ENCODE results near the gene ADRA1B.

The ADRA1B gene

GRCh38 chr5:159928122-159928909, 12.0 kb downstream of the ADRA1B start:
- no peak for DNase-seq (ENCODE audit: low read depth in 2 of 2)

- no peak for DNase-seq (ENCODE audit: low read depth in 2 of 2)
Measured at GRCh38 chr5:159929176-159929575, 12.9 kb downstream of the ADRA1B start.

- no peak for DNase-seq (ENCODE audit: low read depth in 2 of 2)
Measured at GRCh38 chr5:159933531-159934485, 17.5 kb downstream of the ADRA1B start.

GRCh38 chr5:159935946-159936345, 19.7 kb downstream of the ADRA1B start:
- no peak for DNase-seq (ENCODE audit: low read depth in 2 of 2)

- no peak for DNase-seq (ENCODE audit: low read depth in 2 of 2)
Measured at GRCh38 chr5:159936686-159937329, 20.5 kb downstream of the ADRA1B start.

- DNase-seq (ENCODE audit: low read depth in 2 of 2), result no peak
Measured at GRCh38 chr5:159937580-159937979, 21.3 kb downstream of the ADRA1B start.

GRCh38 chr5:159943326-159943725, 27.0 kb downstream of the ADRA1B start:
- no peak for DNase-seq (ENCODE audit: low read depth in 2 of 2)

GRCh38 chr5:159944056-159944600, 27.8 kb downstream of the ADRA1B start:
- no peak for DNase-seq (ENCODE audit: low read depth in 2 of 2)

- DNase-seq (ENCODE audit: low read depth in 2 of 2), result no peak
Measured at GRCh38 chr5:159945359-159945758, 29.1 kb downstream of the ADRA1B start.

- no peak for DNase-seq (ENCODE audit: low read depth in 2 of 2)
Measured at GRCh38 chr5:159947708-159948358, 31.6 kb downstream of the ADRA1B start.

- no peak for DNase-seq (ENCODE audit: low read depth in 2 of 2)
Measured at GRCh38 chr5:159951387-159951786, 35.1 kb downstream of the ADRA1B start.

GRCh38 chr5:159951834-159952233, 35.6 kb downstream of the ADRA1B start:
- DNase-seq (ENCODE audit: low read depth in 2 of 2), result no peak

- DNase-seq (ENCODE audit: low read depth in 2 of 2), result no peak
Measured at GRCh38 chr5:159953609-159954008, 37.3 kb downstream of the ADRA1B start.

GRCh38 chr5:159955056-159955624, 38.9 kb downstream of the ADRA1B start:
- DNase-seq (ENCODE audit: low read depth in 2 of 2), result no peak

GRCh38 chr5:159956074-159956473, 39.8 kb downstream of the ADRA1B start:
- DNase-seq (ENCODE audit: low read depth in 2 of 2), result no peak

- DNase-seq (ENCODE audit: low read depth in 2 of 2), result no peak
Measured at GRCh38 chr5:159961176-159962160, 45.2 kb downstream of the ADRA1B start.

GRCh38 chr5:159962214-159962613, 45.9 kb downstream of the ADRA1B start:
- DNase-seq (ENCODE audit: low read depth in 2 of 2), result no peak

GRCh38 chr5:159963935-159964334, 47.7 kb downstream of the ADRA1B start:
- no peak for DNase-seq (ENCODE audit: low read depth in 2 of 2)

- DNase-seq (ENCODE audit: low read depth in 2 of 2), result no peak
Measured at GRCh38 chr5:159965031-159965837, 49.0 kb downstream of the ADRA1B start.

Data from stimulated activated CD8-positive, alpha-beta memory T cell treated with anti-CD3 and anti-CD28 coated beads, Interleukin-7, amount 100 ng/mL, for 1 hour (primary cell).